HCT116 (cell line): Measurements from ENCODE around the gene CHKA. TPM values are rescaled to one million over a fixed set of nuclear protein-coding genes. Genes with fewer than 3 reads are reported as not detected.

Experiments
- ATAC-seq: fragments of 200-7000 bp; cut with Tn5 transposase; 2 replicates; pipeline ENCODE4 v1.9.1; 2020; ENCODE audit warnings: mild to moderate bottlenecking, moderate library complexity
- BruUV-seq: library from RNA; stranded (reverse); fragments of 400-500 nt; replicated peaks from 2 replicates; lab custom pipeline; 2021; lab: Mats Ljungman, UMichigan
- CTCF ChIA-PET: fragments of 300-600 bp; sonication (Branson Sonifier 250); formaldehyde crosslinking; loops from one replicate; lab custom pipeline; 2021; ENCODE audit warnings: antibody characterized with exemption; lab: Charles Lee
- POLR2A ChIA-PET: fragments of 300-600, 350-600 bp; sonication (Branson Sonifier 250); formaldehyde crosslinking; loops from one replicate; lab custom pipeline; 2021; ENCODE audit warnings: antibody characterized with exemption; lab: Charles Lee
- RAD21 ChIA-PET, 2 experiments: fragments of 300-600 bp; sonication (Branson Sonifier 250); formaldehyde crosslinking; loops; one replicate each; lab custom pipeline; 2023; ENCODE audit warnings: low total read pairs in 2 of 2; ENCODE audit not compliant: uncharacterized antibody in 2 of 2, unreplicated experiment in 2 of 2, low non-redundant PET in 1 of 2; lab: Charles Lee
- DNase-seq: peaks from one replicate; pipeline ENCODE4 v3.0.0-alpha.2; 2010; ENCODE audit warnings: low read depth, low spot score
- H2AFZ ChIP-seq: fragments of 200-600 bp; shearing (Covaris generic), sonication (generic); 2 replicates; pipeline ENCODE4 v1.6.1; 2017; ENCODE audit warnings: low read depth, mixed run types, mixed read lengths, antibody characterized with exemption, low read length; ENCODE audit not compliant: poor library complexity, severe bottlenecking
- H3K27ac ChIP-seq: 2 replicates; pipeline ENCODE4 v1.5.1; 2012; ENCODE audit warnings: low read depth, low read length
- H3K27me3 ChIP-seq: fragments of 200-600 bp; sonication (generic); 2 replicates; pipeline ENCODE4 v1.6.1; 2016; ENCODE audit warnings: mixed run types, low read length, mixed read lengths; ENCODE audit not compliant: insufficient read depth
- H3K36me3 ChIP-seq, 2 experiments: fragments of 200-500 bp in 1 of 2; fragments of 200-600 bp in 1 of 2; sonication (Bioruptor generic) in 1 of 2; sonication (generic) in 1 of 2; 2 replicates each; pipeline versions ENCODE4 v1.5.1 to v1.6.1; 2014 to 2016; ENCODE audit warnings: low read length in 2 of 2, inconsistent platforms in 1 of 2, mixed read lengths in 1 of 2, mixed run types in 1 of 2; ENCODE audit not compliant: insufficient read depth in 2 of 2, control insufficient read depth in 1 of 2
- H3K4me1 ChIP-seq, 2 experiments: fragments of 200-600 bp in 1 of 2; sonication (generic) in 1 of 2; 2 replicates each; pipeline versions ENCODE4 v1.5.1 to v1.6.1; 2012 to 2017; ENCODE audit warnings: low read length in 2 of 2, inconsistent platforms in 1 of 2, mild to moderate bottlenecking in 1 of 2, mixed read lengths in 1 of 2, mixed run types in 1 of 2, moderate library complexity in 1 of 2; ENCODE audit not compliant: insufficient read depth in 2 of 2, control insufficient read depth in 1 of 2
- H3K4me2 ChIP-seq: fragments of 200-600 bp; sonication (generic); 2 replicates; pipeline ENCODE4 v1.6.1; 2017; ENCODE audit warnings: mixed run types, low read length, mixed read lengths
- H3K4me3 ChIP-seq, 2 experiments: fragments of 200-600 bp in 1 of 2; sonication (generic) in 1 of 2; replicated peaks in 1 of 2; 2 replicates each; pipeline ENCODE4 v1.5.1; 2011 to 2016; ENCODE audit warnings: low read length in 2 of 2, control low read depth in 1 of 2, low read depth in 1 of 2, mild to moderate bottlenecking in 1 of 2, mixed read lengths in 1 of 2, mixed run types in 1 of 2
- H3K79me2 ChIP-seq: fragments of 200-600 bp; sonication (generic); 2 replicates; pipeline ENCODE4 v1.6.1; 2017; ENCODE audit warnings: mild to moderate bottlenecking, mixed run types, low read length, moderate library complexity, mixed read lengths; ENCODE audit not compliant: insufficient read depth
- H3K9ac ChIP-seq: fragments of 200-600 bp; sonication (generic); 2 replicates; pipeline ENCODE4 v1.6.1; 2016; ENCODE audit warnings: low read length, mixed read lengths
- H3K9me2 ChIP-seq: fragments of 200-600 bp; sonication (generic), shearing (Covaris generic); 2 replicates; pipeline ENCODE4 v1.6.1; 2017; ENCODE audit warnings: mixed run types, mild to moderate bottlenecking, moderate library complexity; ENCODE audit not compliant: insufficient read depth
- H3K9me3 ChIP-seq, 2 experiments: fragments of 200-500 bp in 1 of 2; fragments of 200-600 bp in 1 of 2; sonication (Bioruptor generic) in 1 of 2; sonication (generic) in 1 of 2; 2 replicates each; pipeline ENCODE4 v1.6.1; 2014 to 2017; ENCODE audit warnings: low read length in 2 of 2, mixed read lengths in 2 of 2, inconsistent platforms in 1 of 2, low read depth in 1 of 2, mild to moderate bottlenecking in 1 of 2, mixed run types in 1 of 2, moderate library complexity in 1 of 2; ENCODE audit not compliant: control insufficient read depth in 1 of 2, insufficient read depth in 1 of 2
- H4K20me1 ChIP-seq: fragments of 200-600 bp; sonication (generic), shearing (Covaris generic); 2 replicates; pipeline ENCODE4 v1.6.1; 2017; ENCODE audit warnings: mixed run types, mild to moderate bottlenecking, moderate library complexity; ENCODE audit not compliant: insufficient read depth
- CBX3 ChIP-seq: IDR thresholded peaks from 2 replicates; pipeline ENCODE4 v1.6.1; 2012; ENCODE audit warnings: low read depth
- CEBPB ChIP-seq: IDR thresholded peaks from 2 replicates; pipeline ENCODE4 v1.6.1; 2012; ENCODE audit warnings: low read depth
- ELF1 ChIP-seq: IDR thresholded peaks from 2 replicates; pipeline ENCODE4 v1.6.1; 2012; ENCODE audit warnings: low read depth, borderline replicate concordance
- EZH2phosphoT487 ChIP-seq: fragments of 200-600 bp; IDR thresholded peaks from 2 replicates; pipeline ENCODE4 v1.6.1; 2018; ENCODE audit warnings: antibody characterized with exemption, borderline replicate concordance
- FOSL1 ChIP-seq: IDR thresholded peaks from 2 replicates; pipeline ENCODE4 v1.6.1; 2012; ENCODE audit warnings: low read depth
- MAX ChIP-seq: IDR thresholded peaks from 2 replicates; pipeline ENCODE4 v1.6.1; 2012
- REST ChIP-seq: IDR thresholded peaks from 2 replicates; pipeline ENCODE4 v1.6.1; 2012; ENCODE audit warnings: low read depth
- TCF7L2 ChIP-seq: IDR thresholded peaks from 2 replicates; pipeline ENCODE4 v1.7.0; 2011; ENCODE audit warnings: borderline replicate concordance, inconsistent platforms; ENCODE audit not compliant: insufficient read depth, insufficient read length; ENCODE audit errors: extremely low read depth
- ZFX ChIP-seq: fragments of 450-650 bp; IDR thresholded peaks from 2 replicates; pipeline ENCODE4 v1.6.1; 2017
- ZNF274 ChIP-seq: fragments of 200-500 bp; sonication (Bioruptor generic); IDR thresholded peaks from 2 replicates; pipeline ENCODE4 v1.6.1; 2014; ENCODE audit warnings: mild to moderate bottlenecking, low read depth, low read length, inconsistent platforms
- intact Hi-C: fragments of 100-400 bp; cut with micrococcal nuclease; formaldehyde crosslinking; loops from 2 replicates; pipeline ENCODE4 v1.10.0; 2022
- total RNA-seq: library from RNA; stranded (reverse); gene quantifications from one replicate; pipeline ENCODE4 v1.2.1, GENCODE V29; 2021; ENCODE audit not compliant: unreplicated experiment

The CHKA gene
- total RNA-seq, 1 experiment from 2014 or later = 33.1 TPM

- Histone ChIP-seq H3K4me1 (peaks cover 16 to 24% of the 10 kb centered on the region in 2 experiments; a peak in 3 of 4 replicates), H3K36me3 (no peaks in the 10 kb centered on the region), H3K4me2 (no peak overlapping the region), H3K9ac (no peak overlapping the region), H4K20me1 (no peaks in the 10 kb centered on the region), H3K9me3 (no peaks in the 10 kb centered on the region), H3K27ac (no peak overlapping the region), H3K27me3 (no peaks in the 10 kb centered on the region), H3K9me2 (no peaks in the 10 kb centered on the region), H3K79me2 (no peaks in the 10 kb centered on the region), H2AFZ (no peak overlapping the region), H3K4me3 (no peak overlapping the region)
- ATAC-seq (no peak), DNase-seq (no peak)
- intact Hi-C loops = no loop called here
- no TSS peak for BruUV-seq
- ChIA-PET CTCF (no interaction called here), POLR2A (no interaction called here), RAD21 (interaction anchor here in 1 of 2 experiments (0.7 kb wide), 1 partner anchor 63 kb away, joined by 3 read pairs; no protein-coding TSS in a partner anchor)
- TF ChIP-seq REST (no peak), FOSL1 (no peak), ZNF274 (no peak), EZH2phosphoT487 (no peak), CEBPB (no peak), TCF7L2 (no peak), CBX3 (no peak), ZFX (no peak), MAX (no peak), ELF1 (no peak)
These were observed 24.1 kb upstream of the CHKA start for GRCh38 chr11:68145120-68145866.
